Neuron (in vitro differentiated cells): Measurements from ENCODE around the gene CPEB4.

ENCODE experiments used
- H2AFZ ChIP-seq: one replicate; pipeline ENCODE4 v1.6.1; 2013; ENCODE audit warnings: low read depth, mild to moderate bottlenecking, inconsistent platforms, low read length, moderate library complexity
- H3K27me3 ChIP-seq: one replicate; pipeline ENCODE4 v1.6.1; 2013; ENCODE audit warnings: low read length; ENCODE audit not compliant: insufficient read depth
- H3K36me3 ChIP-seq: one replicate; pipeline ENCODE4 v1.6.1; 2013; ENCODE audit warnings: low read length; ENCODE audit not compliant: insufficient read depth
- H3K4me1 ChIP-seq: one replicate; pipeline ENCODE4 v1.6.1; 2013; ENCODE audit warnings: low read length; ENCODE audit not compliant: insufficient read depth
- H3K4me3 ChIP-seq: 2 replicates; pipeline ENCODE4 v1.5.1; 2013; ENCODE audit warnings: mild to moderate bottlenecking, low read length, moderate library complexity
- H3K9me3 ChIP-seq: one replicate; pipeline ENCODE4 v1.6.1; 2013; ENCODE audit warnings: low read length

Gene CPEB4

DNA sequence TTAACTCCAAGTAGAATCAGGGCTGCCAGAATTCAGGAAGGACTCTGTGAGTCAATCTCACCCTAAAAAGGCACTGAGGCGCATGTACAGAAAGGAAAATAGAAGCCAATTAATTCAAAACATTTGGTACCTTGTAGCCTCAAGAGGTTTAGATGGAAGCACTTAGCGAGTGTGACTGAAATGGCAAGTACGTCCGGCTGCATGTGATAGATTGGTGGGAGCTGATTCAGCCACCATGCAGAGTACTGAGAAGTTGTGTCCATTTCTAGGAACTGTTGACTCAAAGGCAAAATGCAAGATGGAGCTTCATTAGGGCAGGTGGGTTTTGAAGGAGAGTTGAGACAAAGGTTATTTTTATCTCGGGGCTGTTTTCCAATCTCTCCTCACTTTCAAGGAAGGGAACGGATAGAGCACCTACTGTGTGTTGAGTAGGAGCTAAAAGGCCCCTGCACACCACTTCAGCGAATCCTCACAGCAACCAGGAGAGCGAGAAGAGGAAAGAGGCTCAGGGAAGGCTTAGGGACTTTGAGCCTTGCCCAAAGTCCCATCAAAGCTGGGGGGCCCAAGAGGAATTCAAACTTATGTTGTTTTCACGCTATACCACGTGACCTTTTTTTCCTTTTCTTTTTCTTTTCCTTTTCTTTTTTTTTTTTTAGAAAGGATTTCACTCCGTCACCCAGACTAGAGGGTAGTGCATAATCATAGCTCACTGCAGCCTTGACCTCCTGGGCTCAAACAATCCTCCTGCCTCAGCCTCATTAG is 34.6 kb upstream of the CPEB4 start:
- Histone ChIP-seq H3K27me3 (peaks cover 7% of the 10 kb centered on the region), H3K4me1 (no peaks in the 10 kb centered on the region), H3K4me3 (no peak overlapping the region), H3K9me3 (no peaks in the 10 kb centered on the region), H2AFZ (no peak overlapping the region), H3K36me3 (no peaks in the 10 kb centered on the region)

DNA sequence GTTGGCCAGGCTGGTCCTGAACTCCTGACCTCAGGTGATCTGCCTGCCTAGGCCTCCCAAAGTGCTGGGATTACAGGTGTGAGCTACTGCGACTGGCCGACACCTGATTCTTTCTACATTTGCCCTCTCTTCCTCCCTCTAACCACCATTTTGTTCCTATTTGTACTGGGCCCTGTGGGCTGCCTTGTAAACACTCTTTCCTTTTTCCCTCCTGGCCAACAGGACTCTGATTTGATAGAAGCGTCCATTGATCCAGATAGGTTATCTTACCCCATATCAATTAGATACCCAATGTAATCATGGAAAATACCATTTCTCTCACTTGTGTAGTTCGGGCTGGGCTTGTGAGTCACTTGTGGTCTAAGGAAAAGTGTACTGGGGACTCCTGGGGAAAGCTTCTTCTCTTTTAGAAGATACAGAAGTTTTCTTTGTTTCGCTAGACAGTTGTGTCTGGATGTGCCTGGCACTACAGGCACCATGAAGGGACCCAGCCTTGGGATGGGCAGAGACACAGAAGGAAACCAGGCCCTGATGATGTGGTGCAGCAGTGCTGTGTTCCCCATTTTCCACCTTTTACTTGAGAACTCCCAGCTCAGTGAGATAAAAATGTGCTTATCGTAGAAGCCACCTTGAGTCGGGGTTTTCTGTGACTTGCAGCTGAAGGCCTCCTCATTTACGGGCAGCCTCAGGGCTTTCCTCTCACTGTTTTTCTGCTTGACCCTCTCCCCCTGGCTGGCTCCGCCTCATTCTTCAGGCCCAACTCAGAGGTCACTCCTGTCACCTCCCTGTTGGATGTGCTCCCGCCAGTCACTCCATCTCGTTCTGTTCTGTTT is 32.8 kb upstream of the CPEB4 start:
- peaks cover 10% of the 10 kb centered on the region for H3K27me3 ChIP-seq
- no peak overlapping the region for H3K4me3 ChIP-seq
- no peaks in the 10 kb centered on the region for H3K4me1 ChIP-seq
- no peaks in the 10 kb centered on the region for H3K9me3 ChIP-seq
- no peaks in the 10 kb centered on the region for H3K36me3 ChIP-seq
- no peak overlapping the region for H2AFZ ChIP-seq

DNA sequence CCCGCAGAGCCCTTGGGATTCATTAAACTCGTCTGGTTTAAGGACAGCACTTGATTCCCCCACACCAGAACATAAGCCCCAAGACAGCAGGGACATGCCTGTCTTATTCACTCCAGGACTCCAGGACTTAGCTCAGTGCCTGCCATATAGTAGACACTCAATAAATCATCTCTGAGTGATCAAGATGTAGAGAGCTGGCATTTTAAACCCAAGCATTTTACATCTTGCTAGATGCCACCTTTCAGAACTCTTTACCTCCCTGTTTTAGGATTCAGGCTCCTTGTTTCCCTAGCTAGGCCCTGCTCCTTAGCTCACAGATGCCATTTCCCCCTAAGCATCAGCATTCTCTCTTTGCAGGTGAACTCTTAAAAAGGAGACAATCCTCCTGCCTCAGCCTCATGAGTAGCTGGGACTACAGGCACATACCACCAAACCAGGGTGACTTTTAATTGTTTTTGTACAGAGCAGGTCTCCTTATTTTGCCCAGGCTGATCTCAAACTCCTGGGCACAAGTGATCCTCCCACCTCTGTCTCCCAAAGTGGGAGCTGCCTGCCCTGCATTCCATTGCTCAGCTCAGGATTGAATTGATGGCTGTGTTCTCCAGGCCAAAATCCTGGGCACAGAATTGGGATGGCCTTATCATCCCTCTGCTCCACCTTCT is 32.0 kb upstream of the CPEB4 start:
- Histone ChIP-seq H3K27me3 (peaks cover 8% of the 10 kb centered on the region), H3K4me3 (no peak overlapping the region), H3K4me1 (no peaks in the 10 kb centered on the region), H2AFZ (no peak overlapping the region), H3K9me3 (no peaks in the 10 kb centered on the region), H3K36me3 (no peaks in the 10 kb centered on the region)

DNA sequence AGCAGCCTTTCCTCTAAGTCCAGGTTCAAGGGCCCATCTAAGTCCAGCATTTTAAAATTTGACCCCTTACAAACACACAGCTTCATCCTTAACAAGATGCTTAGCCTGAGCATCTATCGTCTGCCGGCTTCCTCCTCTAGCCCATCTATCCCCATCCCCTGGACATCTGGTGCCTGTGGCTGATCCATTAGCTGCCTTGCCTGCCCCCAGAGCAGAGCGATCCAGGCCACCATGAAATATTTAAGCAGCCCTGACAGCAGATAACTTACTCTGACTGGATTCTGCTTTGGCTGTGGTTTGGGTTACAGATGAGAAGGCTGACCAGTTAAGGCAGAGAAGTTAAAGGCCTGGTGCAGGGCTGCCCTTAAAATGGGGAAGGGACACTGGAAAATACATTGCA is 30.9 kb upstream of the CPEB4 start:
- H3K4me1 ChIP-seq: no peaks in the 10 kb centered on the region
- peaks cover 7% of the 10 kb centered on the region for H3K27me3 ChIP-seq
- no peaks in the 10 kb centered on the region for H3K9me3 ChIP-seq
- H3K4me3 ChIP-seq: no peak overlapping the region
- H3K36me3 ChIP-seq: no peaks in the 10 kb centered on the region
- no peak overlapping the region for H2AFZ ChIP-seq

DNA sequence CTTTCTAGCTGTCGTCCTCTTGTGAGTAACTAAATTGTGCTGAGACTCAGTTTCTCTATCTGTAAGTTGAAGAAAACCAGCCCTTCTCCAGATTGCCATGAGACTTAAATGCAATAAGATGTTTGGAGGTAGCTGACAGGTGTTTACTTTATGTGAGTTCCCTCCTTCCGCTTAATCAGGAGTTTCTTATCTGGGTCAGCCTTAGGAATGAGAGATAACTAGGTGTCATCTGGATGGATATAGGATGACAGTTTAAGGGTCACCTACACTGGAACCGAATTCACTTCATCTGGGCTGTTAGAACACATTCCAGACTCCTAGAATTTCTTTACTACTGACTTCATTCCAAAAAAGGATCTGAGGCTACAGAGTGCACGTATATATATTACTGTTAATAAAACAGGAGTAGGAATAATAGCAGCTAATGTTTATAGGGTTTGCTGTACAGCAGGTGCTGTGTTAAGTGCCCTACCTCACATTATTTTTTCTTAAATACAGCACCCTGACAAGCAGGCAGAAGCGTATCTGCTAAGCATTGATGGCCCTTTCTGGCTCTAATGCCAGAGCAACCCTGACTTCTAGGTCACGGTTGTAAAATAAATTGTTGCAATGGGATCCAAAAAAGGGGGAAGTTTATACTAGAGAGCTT is 30.0 kb upstream of the CPEB4 start:
- H3K36me3 ChIP-seq: no peaks in the 10 kb centered on the region
- no peak overlapping the region for H2AFZ ChIP-seq
- H3K9me3 ChIP-seq: no peaks in the 10 kb centered on the region
- no peak overlapping the region for H3K4me3 ChIP-seq
- H3K27me3 ChIP-seq: peaks cover 6% of the 10 kb centered on the region
- peaks cover under 1% of the 10 kb centered on the region for H3K4me1 ChIP-seq

DNA sequence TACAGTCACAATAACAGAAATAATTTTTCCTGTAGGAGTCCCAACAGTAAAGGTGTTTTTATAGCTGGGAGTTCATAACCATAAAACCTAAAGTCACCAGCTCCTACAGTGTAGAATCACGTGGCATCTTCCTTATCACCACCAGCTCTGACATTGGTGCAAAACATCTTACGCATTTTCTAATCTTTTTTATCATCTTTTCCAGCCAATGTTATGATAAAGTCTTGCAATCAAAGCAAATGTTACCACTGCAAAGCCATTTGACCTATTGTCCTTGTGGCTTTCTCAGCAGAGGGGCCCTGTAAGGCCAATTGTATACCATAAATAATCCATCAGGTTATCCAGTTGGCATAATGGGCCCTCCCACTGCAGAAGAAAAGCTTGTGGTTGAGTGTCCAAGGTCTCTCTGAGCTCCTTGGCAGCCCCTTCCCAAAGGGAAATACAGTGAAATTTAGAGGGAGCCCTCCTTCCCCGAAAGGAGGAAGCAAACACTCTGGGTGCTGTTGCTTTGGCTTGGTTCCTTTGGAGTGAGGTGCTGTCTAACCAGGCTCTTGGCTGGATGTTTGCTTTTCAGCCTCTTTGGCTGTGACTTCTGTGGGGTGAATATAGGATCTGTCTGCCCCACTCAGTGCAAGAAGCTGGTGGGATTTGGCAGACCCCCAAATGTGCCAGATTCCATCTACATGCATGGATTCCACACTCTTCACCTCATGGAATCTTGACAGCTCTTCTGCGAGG is 29.3 kb upstream of the CPEB4 start:
- no peak overlapping the region for H3K4me3 ChIP-seq
- no peaks in the 10 kb centered on the region for H3K36me3 ChIP-seq
- H3K9me3 ChIP-seq: no peaks in the 10 kb centered on the region
- no peak overlapping the region for H2AFZ ChIP-seq
- H3K27me3 ChIP-seq: peaks cover 3% of the 10 kb centered on the region
- peaks cover 3% of the 10 kb centered on the region for H3K4me1 ChIP-seq

DNA sequence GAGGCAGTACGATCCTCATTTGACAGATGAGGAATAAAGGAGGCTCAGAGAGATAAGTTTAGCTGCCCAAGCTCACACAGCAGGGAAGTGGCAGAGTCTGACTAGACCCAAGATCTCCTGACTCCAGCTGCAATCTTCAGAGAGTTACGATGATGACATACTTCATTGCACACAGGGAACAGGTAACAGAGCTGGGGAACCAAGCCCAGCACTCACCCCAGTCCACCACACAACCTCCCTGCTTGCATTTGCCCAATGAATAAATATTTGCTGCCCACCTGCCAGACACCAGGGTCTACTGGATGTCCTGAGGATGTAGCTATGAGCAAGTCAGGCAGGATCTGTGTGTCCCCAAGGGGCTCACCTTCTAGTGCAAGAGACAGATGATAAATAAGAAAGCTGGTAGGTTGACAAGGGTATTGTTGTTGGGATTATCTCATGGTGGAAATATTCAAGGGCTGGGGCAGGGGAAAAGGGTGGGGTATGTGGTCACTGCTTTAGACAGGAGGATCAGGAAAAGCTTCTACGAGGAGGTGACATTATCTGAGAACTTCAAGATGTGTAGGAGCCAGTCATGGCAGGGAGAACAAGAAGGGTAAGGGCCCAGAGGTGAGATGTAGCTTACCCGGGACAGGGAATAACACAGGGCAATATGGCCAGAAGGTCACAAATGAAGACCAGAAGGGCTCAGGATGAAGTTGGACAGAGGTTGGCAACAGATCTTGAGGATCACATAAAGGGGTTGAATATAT is 28.6 kb upstream of the CPEB4 start:
- H3K4me1 ChIP-seq: peaks cover 4% of the 10 kb centered on the region
- no peak overlapping the region for H2AFZ ChIP-seq
- no peaks in the 10 kb centered on the region for H3K9me3 ChIP-seq
- H3K36me3 ChIP-seq: no peaks in the 10 kb centered on the region
- H3K4me3 ChIP-seq: no peak overlapping the region
- peaks cover 3% of the 10 kb centered on the region for H3K27me3 ChIP-seq

DNA sequence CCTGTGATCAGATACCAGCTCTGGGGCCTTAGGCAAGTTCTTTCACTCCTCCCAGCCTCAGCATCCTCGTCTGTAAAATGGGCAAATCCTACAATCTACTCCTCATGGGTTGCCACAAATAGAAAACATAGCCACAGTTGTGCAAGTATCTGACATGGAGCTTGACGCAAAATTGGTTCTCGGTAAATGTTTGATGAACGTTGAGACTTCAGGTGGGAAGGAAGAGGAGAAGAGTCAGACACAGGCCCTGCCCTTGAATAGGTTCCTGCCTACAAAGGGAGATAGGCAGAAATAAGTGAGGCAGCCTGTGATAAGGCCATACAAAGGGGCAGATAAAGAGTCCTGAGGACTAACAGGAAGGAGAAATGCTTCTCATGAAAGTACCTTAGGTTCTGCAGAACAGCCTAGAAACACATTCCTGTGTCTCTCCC is 26.1 kb upstream of the CPEB4 start:
- Histone ChIP-seq H3K9me3 (no peaks in the 10 kb centered on the region), H3K4me1 (peaks cover 8% of the 10 kb centered on the region), H2AFZ (no peak overlapping the region), H3K36me3 (no peaks in the 10 kb centered on the region), H3K4me3 (no peak overlapping the region), H3K27me3 (peaks cover 3% of the 10 kb centered on the region)

DNA sequence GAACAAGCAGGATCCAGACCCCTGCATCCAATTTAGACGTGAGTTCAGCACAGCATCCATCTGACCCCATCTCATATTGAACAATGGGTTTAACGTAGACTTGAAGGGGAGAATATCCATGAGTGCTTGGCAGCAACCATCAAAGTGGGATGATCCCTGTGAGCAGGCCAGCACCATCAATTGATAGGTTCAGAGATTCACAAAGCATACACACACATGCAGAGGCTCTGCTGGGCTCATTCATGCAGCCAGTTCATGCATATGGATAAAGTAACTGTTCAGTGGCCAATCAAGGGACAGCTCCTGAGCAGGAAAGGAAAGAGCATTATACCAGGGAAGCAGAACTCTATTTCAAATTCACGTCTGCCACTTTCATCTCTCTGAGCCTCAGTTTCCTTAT is 24.8 kb upstream of the CPEB4 start:
- Histone ChIP-seq H3K4me1 (peaks cover 8% of the 10 kb centered on the region), H3K36me3 (no peaks in the 10 kb centered on the region), H3K9me3 (no peaks in the 10 kb centered on the region), H2AFZ (no peak overlapping the region), H3K4me3 (no peak overlapping the region), H3K27me3 (peaks cover 3% of the 10 kb centered on the region)

DNA sequence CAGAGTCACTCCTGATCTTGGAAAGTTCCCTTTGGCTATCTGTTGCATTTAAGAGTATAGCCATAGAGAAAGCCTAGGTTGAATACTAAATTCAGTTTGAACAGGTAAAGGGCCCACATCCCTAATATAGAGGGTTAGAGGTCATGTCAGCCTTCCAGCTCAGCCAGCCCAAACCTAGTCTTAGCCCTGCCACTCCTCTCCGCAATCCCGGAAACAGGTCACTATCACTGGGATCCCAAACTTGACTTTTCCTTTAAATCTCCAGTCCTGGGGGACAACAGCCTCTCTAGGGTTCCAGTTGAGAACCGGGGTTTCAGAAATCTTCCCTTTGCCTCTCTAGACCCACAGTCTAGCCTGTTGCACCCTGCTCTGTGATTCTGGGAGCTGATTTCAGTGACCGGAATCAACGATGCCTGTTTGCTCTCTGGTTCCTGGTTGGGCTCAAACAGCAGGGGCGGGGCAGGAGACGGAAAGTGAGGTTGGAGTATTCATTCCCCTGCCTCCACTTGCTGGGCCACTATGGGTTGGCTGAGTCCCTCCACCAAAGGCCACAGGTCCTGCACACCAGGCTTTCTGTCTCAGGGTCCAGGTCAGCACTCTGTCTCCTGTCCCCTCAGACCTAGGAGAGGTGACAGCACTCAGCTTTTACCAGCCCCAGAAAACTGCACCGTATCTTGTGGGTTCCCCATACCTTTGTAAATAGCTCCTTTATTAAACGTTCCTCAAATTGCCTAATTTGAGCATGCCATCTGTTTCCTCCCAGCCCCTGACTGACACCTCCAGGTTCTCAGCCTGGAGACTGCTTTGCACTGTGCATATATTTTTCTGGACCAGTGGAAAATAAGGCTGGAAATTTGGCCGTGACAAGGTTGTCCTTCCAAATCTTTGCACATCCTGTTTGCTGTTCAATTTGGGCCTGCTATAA is 23.8 kb upstream of the CPEB4 start:
- Histone ChIP-seq H3K27me3 (no peaks in the 10 kb centered on the region), H3K4me1 (peaks cover 8% of the 10 kb centered on the region), H2AFZ (no peak overlapping the region), H3K9me3 (no peaks in the 10 kb centered on the region), H3K36me3 (no peaks in the 10 kb centered on the region), H3K4me3 (no peak overlapping the region)

DNA sequence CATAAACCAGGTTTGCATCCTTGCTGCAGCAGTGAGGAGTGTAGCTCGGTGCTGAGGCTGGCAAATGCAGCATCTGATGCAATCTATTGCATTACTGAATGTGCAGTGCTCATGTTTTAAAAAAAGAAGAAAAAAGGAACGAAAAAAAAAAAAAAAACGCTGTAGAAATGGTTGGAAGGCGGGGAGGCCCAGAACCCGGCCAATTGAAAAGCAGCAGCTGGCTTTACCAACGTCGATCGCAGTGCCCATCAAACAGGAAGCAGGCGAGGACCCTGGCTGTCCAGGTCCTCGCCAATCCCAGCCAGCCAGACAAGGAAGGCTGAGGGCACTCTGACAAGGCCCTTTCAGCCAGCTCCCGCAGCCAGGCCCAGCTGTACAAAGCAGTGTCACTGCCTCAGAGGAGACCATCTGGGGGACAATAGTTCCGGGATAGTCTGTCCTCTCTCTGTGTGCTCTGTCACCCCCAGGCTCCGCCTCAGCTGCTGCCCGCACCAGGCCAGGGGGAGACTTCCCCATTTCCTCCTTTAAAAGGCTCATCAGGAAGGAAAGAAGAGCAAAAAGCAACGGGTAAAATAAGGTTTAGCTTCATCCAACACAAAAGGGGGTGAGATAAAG is 21.8 kb upstream of the CPEB4 start:
- Histone ChIP-seq H2AFZ (peak overlapping the region; percentile 68), H3K27me3 (no peaks in the 10 kb centered on the region), H3K36me3 (no peaks in the 10 kb centered on the region), H3K4me3 (no peak overlapping the region), H3K4me1 (peaks cover 8% of the 10 kb centered on the region), H3K9me3 (no peaks in the 10 kb centered on the region)
